ENCODE results near the gene OLFM2. TPM values are rescaled to one million over a fixed set of nuclear protein-coding genes. Genes with fewer than 3 reads are reported as not detected.

OLFM2 gene
- polyA plus RNA-seq, 3 donors, result 23.7 to 28.2 (median 28.2) TPM

DNA sequence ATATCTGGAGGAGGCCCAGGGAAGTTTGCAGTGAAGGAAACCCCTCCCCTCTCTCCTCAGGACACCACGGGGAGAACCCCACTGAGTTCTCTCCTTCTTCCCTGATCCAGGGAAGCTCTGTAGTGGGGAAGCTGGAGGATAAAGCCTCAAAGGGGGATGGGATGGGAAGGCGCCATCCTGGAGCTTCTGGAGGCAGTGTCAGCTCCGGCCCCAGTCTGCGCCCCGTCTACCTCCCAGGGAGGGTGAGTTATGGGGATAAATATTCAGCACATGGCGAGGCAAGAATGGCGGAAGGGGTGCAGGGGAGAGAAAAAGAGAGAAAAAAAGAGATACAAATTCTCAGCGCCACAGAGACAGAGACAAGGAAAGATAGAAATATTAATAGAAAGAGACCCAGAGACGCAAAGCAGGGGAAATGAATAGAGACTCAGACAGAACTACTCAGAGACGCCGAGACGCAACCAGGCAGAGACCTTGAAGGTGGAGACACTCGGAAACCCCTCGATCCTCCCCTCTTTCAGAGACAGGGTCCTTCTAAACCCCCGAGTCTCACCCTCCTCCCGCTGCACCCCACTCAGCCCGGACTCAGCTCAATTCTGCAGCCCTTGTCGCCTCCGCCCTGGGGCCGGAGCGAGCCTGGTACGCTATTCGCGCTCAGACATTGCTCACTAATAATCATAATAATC is 23.6 kb downstream of the OLFM2 start:
- DNase-seq, result no peak

DNA sequence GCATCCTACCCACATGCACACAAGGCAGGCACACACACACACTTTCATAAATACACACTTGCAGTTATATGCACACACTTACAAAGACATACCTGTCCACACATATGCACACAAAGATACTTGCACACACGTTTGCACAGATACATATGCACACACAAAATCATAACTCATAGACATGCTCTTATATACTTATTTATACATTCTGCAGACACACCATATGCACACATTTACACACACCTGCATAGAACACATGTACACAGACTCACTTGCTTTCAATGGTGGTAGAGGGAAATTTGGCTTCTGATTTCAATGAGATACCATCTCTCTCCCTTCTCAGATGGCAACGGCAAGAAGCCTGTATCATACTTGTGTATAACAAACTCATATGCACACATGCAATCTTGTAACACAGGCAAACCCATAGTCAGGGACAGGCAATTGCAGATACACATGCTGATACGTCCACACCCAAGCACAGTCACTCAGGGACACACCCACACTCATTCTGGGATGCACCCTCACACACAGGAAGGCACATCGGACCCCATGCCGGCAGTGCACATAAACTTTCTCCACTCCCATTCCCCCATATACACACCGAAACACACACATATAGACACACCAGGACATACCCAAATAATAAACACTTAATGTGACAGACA is 24.7 kb downstream of the OLFM2 start:
- no peak for DNase-seq

DNA sequence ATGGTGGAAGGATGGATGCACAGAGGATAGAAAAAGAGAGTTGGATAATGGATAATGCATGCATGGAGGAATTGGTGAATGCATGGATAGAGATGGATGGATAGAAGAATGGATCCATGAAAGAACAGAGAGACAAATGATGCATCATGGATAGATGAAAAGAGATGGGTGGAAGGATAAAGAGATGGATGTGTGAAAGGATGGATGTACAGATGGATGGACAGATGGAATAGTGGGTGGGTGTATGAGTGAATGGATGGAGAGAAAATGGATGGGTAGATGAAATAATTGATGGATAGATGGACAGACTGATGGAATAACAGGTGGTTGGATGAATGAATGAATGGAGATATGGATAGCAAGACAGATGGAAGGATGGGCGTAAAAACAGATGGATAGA is 25.7 kb downstream of the OLFM2 start:
- no peak for DNase-seq

DNA sequence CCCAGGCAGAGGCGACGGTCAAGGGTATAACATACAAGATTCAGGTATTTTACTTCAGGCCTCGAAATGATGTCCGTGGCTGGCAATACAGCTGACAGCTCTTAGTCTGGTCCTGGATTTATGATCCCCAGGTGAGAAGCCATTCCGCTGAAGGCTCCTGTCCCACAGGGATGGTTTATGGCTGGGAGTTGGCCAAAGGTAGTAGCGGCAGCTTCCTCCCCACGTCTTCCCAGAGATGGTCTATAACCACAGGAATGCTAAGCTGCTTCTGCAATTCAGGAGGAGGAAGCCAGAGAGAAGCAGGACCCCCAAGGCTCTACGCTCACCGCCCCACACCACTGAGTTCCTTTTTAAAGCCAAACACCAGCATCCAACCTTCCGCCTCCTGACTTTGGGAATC is 27.1 kb downstream of the OLFM2 start:
- DNase-seq, result peak; percentile 55

DNA sequence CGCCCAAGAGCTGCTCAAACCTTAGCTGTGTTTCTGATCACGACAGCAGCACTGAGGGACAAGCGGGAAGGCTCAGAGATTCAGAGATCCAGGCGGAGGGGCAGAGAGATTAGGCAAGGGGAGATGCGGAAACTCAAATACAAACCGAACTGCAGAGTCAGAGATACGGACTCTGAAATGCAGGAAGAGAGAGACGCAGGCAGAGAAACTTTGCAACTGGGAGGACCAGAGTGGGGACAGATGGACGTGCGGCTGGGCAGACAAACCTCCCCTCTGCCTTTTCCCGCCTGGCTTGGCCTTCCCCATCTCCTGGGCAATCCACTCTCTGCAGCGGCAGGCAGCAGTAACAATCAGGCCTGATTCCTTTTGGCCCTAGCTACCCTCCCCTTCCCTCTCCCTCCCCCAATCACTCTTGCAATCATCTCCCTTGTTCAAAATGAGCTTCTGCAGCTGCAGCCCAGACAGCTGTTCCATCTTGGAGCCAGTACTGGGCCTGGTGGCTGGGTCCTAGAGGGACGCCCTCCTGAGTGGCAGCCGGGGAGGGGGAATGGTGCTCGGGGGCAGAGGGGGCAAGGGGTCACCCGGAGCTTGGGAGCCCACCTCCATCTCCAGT is 29.7 kb downstream of the OLFM2 start:
- no peak for DNase-seq

DNA sequence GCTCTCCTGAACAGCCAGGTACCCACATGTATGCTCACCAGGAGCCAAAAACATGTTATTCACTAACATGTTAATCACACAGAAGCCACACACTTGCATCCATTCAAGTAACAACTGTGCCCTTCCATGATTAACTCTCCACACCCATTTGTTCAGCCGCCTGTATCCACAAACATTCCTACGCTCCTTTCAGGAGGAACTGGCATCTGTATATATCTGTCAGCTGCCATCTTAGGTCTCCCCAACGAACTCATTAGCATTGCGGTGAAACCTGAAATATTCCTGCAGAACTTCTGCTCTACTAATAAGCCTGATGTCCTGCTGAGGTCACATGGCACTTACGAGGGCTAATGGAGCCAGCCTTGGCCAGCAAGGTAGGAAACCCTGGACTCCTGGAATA is 33.0 kb downstream of the OLFM2 start:
- no peak for DNase-seq

DNA sequence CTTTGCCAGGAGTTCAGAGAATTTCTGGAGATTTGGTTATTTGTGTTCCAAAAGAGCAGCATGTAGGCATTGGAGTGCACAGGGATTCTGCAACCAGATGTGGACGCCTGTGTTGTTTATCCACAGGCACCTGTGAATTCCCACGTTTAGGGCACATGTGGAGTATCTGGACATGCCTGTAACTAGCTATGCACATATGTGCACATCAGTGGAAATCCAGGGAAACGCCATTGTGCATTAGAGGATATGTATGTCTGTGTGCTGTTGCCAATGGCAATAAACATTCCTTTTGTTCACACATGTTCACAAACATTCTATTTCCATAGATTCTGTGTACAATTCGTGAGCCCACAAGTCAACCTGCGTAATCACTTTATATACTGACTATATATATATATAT is 34.7 kb downstream of the OLFM2 start:
- no peak for DNase-seq

DNA sequence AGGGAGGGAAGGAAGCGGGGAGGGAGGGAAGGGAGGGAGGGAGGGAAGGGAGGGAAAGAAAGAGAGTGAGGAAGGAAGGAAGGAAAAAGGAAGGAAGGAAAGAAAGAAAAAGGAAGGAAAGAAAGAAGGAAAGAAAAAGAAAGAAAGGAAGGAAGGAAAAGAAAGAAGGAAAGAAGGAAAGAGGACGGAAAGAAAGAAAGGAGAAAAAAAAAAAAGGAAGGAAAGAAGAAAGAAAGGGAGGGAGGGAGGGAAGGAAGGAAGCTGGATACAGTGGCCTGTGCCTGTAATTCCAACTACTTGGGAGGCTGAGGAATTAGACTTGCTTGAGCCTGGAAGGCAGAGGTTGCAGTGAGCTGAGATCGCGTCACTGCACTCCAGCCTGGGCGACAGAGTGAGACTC is 35.3 kb downstream of the OLFM2 start:
- no peak for DNase-seq

DNA sequence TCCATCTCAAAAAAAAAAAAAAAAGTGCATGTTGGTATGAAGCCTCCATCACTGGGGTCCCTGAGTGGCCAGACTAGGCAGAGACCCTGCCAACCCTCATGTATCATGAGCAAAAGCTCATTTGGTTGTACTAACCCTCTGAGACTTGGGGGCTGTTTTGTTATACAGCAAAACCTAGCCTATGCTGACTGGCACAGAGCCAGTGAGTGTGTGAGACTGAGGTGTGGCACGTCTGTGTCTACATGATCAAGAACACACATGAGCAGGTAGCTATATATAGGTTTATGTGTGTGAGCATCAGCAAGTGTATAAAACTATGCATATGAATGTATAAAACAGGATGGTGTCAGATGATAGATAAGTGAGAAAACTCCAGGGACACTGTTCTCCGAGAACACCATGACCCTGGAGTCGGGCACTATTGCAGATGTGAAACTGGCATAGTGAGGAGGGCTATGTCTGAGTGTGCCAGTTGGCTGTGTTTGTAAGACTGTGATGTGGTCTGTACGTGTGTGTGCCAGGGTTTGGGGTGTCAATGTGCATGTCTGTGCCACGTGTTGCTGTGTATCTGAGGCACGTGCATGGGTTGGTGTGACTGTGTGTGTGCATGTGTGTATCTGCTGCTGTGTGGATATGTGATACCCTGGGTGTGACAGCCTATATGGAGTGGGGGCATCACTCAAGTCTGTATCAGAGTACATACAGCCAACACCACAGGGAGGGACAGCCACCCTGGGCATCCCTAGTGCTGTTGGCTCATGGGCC is 44.5 kb downstream of the OLFM2 start:
- no peak for DNase-seq

DNA sequence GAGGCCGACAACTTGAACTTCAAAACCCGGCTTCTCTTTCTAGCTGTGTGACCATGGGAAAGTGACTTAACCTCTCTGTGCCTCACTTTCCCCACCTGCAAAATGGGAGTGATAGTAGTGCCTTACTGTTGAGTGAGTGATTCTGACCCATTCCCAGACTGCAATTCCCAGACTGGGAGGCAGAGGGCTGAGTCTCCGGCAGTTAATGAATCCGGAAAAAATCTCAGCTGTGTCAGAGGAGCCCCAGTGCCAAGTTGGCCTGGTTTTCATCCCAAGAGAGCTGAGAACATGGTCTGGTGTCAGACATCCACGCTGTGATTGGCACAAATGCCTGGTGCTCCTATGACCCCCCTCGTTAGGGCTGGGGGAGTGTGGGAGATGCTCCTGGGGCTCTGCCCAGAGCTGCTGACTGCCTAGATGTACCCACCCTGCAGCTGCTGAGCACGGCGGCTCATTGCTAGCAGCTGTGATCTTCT is 51.2 kb downstream of the OLFM2 start:
- DNase-seq, result no peak

DNA sequence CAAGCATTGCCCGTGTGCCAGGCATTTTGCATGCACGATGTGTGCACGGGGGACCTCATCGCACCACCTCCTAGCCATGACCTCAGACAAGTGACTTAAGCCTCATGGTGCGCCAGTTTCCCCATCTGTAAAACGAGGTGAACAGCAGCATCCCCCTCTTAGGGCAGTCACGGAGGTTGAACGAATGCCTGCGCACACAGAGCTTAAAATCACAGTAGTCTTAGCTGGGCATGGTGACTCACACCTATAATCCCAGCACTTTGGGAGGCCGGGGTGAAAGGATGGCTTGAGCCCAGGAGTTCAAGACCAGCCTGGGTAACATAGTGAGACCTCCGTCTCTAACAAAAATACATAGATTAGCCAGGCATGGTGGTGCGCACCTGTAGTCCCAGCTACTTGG is 52.6 kb downstream of the OLFM2 start:
- DNase-seq, result no peak

DNA sequence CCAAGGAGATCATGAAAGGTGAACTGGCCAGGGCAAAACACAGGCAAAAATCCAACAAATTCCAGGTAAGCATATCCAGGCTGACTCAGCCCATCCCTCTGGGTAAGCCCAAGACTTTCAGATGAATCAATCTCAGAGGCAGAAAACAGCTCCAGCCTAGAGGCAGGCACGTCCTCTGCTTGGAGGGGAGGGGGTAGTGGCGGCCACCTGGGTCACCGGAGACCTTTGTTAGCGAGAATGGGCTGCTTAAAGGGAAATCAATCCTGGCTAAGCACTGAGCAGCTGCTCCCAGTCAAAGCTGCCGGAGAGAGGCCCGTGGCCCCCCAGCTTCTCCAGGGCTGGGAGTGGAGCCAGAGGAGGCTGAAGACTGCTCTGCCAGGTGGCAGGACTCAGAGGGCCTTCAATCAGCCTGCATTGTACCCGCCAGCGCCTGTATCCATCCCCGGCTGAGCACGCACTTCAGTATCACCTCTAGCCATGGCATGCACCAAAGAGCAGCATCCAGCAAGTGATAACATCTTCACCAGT is 53.0 kb downstream of the OLFM2 start:
- DNase-seq, result peak; percentile 34

DNA sequence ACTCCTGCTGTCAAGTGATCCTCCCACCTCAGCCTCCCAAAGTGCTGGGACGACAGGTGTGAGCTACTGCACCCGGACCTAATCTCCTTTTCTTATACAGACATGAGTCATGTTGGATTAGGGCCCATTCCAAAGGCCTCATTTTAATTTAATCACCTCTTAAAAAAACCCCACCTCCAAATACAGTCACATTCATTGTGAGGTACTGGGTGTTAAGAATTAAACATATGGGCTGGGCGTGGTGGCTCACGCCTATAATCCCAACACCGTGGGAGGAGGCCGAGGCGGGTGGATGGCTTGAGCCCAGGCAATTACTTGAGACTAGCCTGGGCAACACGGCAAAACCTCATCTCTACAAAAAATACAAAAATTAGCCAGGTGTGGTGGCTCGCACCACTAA is 54.6 kb downstream of the OLFM2 start:
- no peak for DNase-seq

DNA sequence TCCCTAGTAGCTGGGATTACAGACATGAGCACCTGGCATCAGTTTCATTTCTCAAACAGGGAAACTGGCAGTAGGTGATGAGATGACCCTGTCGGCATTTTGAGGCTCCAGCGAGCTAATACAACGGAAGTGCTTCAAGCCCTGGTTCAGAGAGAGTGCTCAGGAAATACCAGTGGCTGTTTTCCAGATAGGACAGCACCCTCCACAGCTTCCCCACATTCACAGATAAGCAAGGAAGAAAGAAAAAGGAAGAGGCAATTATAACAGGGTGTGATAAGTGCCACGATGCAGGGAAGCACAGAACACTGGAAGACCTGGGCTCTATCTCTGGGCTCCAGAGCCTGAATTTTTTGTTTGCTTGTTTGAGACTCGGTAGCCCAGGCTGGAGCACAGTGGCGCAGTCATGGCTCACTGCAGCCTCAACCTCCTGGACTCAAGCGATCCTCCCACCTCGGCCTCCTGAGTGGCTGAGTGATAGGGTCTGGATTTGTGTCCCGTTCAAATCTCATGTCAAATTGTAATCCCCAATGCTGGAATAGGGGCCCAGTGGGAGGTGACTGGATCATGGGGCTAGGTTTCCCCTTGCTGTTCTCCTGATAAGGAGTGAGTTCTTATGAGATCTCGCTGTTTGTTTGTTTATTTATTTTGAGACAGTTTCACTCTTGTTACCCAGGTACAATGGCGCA is 57.7 kb downstream of the OLFM2 start:
- DNase-seq, result no peak

DNA sequence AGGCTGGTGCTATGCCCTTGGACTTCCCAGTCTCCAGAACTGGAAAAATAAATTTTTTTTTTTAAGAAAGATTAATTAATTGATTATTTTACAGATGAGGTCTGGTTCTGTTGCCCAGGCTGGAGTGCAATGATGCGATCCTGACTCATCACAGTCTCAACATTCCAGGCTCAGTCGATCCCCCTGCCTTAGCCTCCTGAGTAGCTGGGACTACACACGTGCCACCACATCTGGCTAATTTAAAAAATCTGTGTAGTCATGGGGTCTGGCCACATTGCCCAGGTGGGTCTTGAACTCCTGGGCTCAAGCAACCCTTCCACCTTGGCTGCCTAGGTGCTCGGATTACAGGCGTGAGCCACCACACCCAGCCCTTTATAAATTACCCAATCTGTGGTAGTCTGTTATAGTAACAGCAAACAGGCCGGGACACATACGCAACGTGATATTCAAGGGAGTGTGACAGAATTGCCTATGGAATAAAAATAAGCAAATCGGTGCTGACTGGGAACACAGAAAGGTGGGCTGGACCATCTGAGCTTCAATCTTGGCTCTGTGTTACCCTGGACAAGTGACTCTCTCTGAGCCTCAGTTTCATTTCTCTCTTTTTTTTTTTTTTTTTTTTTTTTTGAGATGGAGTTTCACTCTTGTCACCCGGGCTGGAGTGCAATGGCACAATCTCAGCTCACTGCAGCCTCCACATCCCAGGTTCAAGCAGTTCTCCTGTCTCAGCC is 58.4 kb downstream of the OLFM2 start:
- DNase-seq, result no peak

DNA sequence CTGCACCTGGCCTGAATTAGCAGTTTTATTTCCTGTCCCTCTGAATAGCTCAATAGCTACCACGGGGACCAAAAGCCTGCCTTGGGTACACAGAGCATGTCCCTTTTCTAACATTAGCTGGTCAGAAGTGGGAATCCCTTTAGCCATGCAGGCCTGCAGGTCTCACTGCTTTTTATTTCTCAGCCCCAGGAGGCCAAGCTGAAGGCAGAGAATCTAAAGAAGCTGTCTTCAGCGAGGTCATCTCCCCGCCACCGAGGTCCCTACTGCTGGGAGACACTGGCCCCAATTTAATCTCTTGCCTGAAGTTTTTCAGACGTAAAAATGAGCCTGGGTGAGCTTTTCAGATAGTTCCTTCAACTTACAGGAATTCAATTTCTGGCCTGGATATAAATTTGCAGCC is 60.5 kb downstream of the OLFM2 start:
- DNase-seq, result no peak

DNA sequence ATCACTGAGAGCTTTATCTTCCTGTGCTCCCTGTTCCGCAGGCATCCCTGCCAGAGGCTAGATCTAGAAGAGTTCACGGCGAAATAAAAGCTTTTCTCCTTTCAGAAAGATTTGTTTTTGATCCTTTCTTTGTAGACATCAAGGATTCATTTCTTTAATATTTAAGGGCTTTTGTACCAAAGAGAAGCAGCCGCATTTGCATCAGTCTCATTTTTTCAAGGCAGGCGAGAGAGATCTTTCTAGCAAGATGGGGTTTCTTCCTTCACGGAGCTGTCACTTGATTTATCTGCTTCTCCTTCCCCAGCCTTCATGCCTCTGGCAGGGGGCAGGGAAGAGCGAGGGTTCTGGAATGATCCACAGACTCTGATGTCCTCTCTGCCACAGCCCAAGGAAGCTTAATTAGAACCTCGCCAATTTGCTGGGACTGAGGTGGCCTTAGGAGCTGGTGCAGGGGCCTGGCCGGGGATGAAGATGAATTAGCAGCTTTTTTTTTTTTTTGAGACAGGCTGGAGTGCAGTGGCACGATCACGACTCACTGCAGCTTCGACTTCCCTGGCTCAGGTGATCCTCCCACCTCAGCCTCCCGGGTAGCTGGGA is 61.2 kb downstream of the OLFM2 start:
- no peak for DNase-seq

DNA sequence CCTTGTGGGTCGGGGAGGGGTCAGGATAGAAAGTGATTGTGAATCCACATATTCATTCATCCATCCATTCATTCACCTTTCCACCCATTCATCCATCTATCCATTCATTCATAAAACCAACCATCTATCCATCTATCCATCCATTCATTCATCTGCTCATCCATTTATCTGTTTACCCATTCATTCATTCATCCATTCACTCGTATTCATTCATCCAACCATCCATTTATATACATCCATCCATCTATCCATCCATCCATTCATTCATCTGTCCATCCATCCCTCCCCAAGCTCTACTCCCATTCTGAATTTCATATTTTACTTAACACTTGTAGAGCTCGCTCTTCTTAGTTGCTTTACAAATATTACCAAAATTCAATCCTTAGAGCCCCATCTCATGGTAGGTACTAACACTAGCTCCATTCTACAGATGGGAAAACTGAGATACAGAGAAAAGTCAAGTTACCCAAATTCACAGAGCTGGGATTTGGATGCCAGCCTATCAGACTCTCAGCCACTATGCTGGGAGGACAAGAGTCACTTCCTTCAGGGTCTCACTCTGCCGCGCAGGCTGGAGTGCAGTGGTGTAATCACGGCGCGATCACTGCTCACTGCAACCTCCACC is 63.6 kb downstream of the OLFM2 start:
- no peak for DNase-seq

DNA sequence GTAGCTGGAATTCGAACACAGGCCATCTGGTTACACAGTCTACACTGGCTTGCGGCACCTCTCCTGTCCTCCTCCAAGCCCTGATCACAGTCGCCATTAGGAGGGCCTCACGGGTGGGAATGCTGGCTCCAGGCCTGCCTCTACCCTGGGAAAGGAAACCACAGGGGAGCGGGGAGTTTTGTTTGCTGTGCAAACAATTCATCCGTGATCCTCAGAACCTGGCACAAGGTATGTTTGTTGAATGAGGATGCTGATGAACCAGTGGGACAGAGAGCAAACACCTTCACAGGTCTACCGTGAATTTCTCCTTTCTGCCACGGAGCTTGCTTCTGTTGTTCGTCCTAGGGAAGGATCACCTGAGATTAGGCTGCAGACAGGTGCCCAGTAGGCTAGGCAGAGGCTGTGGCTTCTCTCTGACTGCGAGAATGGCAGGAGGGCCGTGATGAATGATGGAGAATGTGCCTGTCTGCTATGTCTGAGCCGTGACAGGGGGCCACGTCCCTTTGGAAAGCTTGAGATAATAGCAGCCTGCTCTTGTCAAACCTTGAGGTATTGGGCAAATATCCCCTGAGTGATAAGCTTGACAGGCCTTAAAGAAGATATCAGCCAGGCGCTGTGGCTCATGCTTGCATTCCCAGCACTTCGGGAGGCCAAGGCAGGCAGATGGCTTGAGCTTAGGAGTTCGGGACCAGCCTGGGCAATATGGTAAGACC is 64.5 kb downstream of the OLFM2 start:
- DNase-seq, result no peak
